ENCODE data around the gene TMEM132A.

Gene TMEM132A, protein sequence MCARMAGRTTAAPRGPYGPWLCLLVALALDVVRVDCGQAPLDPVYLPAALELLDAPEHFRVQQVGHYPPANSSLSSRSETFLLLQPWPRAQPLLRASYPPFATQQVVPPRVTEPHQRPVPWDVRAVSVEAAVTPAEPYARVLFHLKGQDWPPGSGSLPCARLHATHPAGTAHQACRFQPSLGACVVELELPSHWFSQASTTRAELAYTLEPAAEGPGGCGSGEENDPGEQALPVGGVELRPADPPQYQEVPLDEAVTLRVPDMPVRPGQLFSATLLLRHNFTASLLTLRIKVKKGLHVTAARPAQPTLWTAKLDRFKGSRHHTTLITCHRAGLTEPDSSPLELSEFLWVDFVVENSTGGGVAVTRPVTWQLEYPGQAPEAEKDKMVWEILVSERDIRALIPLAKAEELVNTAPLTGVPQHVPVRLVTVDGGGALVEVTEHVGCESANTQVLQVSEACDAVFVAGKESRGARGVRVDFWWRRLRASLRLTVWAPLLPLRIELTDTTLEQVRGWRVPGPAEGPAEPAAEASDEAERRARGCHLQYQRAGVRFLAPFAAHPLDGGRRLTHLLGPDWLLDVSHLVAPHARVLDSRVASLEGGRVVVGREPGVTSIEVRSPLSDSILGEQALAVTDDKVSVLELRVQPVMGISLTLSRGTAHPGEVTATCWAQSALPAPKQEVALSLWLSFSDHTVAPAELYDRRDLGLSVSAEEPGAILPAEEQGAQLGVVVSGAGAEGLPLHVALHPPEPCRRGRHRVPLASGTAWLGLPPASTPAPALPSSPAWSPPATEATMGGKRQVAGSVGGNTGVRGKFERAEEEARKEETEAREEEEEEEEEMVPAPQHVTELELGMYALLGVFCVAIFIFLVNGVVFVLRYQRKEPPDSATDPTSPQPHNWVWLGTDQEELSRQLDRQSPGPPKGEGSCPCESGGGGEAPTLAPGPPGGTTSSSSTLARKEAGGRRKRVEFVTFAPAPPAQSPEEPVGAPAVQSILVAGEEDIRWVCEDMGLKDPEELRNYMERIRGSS

GRCh38 chr11:60924110-60924905 is at the start of gene TMEM132A:
Gene TMEM132A (plus strand): TSS chr11:60924460. CDS start chr11:60924634, 174 bp downstream.
- DNase-seq, result no peak

- DNase-seq, result no peak
Observed at GRCh38 chr11:60875366-60876167, 48.7 kb upstream of the TMEM132A start.

GRCh38 chr11:60876168-60876485 is 48.1 kb upstream of the TMEM132A start:
- DNase-seq, result no peak

- no peak for DNase-seq
Observed at GRCh38 chr11:60878245-60879101, 45.8 kb upstream of the TMEM132A start.

GRCh38 chr11:60879104-60879503 is 45.2 kb upstream of the TMEM132A start:
- no peak for DNase-seq

DNA sequence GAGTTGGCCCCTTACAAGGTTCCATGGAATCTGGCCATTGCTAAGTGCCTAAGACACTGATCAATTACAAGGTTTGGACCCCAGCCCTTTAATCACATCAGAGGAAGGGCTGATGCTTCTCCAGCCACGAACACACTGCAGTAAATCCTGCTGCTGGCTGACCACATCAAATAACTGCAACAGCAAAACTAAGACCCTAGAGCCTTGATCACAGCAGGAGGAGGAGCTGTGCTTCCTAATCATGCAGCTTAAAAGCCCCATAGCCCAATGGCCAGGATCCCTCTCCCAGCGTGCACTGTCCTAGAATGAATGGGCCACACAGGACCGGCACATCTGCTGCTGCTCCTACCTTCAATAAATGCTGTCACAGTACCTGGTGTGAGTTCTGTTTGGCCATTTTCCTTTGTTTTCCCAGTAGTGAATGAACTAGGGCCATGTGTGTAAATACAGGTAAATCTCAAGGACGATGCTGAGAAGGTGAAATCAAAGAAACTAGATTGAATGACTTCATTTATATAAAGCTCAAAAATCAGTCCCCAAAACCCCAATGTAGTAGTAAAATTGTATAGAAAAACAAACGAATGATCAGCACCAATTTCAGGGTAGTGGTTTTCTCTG is 44.2 kb upstream of the TMEM132A start:
- no peak for DNase-seq

GRCh38 chr11:60880643-60881282 is 43.5 kb upstream of the TMEM132A start:
- no peak for DNase-seq

DNA sequence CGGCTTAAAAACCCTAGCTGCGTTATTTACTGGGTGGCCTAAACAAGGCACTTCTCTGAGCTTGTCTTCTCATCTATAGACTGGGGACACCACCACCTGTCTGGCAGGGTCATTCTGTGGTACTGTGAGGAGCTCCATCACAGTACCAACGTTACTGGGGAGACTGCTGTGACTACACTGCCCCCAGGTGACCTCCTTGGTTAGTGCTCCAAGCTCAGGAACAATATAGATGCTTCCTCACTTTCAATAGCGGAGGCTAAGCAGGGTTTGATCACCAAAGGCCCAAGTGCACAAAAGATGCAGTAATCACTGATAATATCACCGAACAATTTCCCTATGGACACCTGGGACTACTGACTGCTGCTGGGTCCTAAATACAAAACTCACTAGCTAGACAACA is 36.7 kb upstream of the TMEM132A start:
- peak; percentile 32 for DNase-seq

DNA sequence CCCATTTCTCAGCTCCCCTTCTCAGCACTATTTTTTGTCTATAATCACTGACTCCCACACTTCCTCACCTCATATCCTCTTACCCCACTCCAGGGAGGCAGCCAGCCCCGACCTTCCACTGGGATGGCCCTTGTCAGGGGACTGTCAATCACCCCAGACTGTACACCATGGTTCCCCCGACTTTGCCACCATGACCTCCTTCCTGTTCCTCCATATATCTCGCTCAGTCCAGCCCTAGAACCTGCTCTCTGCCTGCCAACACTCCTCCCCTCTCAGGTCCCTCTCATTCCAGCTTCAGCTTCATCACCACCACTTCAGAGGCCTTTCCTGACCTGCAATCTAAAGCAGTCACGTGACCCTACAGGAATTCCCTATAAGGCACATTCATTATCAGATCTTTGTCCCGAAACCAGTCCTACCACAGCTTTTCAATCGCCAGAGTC is 34.4 kb upstream of the TMEM132A start:
- no peak for DNase-seq

- DNase-seq, result no peak
Observed at GRCh38 chr11:60890696-60891095, 33.6 kb upstream of the TMEM132A start.

DNA sequence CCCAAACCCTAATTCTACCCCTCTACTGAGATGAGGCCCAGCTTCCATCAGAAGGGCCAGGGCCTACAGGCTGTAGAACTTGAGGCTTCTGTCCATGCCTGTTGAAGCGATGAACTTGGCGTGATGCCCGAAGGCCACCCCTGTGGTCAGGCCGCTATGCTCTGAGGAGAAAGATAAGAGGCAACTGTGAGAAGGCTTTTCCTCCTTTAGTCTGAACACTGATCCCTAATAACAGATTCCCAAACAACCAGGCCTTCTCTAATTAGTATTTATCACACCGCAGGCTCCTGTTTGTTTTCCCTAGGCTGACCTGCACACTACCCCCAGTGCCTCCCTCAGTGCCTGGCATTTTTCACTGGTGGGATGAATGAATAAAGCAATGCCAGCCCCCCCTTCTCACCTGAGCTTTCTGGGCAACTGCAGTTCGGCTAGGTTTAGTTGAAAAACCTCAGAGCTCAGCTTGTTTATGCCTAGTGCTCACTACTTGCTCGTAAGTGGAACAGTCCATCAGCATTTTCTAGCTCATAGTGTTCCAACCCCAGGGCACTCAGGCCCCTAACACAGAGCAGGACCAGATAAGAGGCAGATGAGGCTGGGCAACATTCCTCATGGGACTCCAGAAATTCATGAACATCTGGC is 33.0 kb upstream of the TMEM132A start:
- DNase-seq, result no peak

- DNase-seq, result no peak
Observed at GRCh38 chr11:60895687-60896086, 28.6 kb upstream of the TMEM132A start.

GRCh38 chr11:60897496-60897895 is 26.8 kb upstream of the TMEM132A start:
- no peak for DNase-seq

GRCh38 chr11:60899046-60899936 is 25.0 kb upstream of the TMEM132A start:
- no peak for DNase-seq

DNA sequence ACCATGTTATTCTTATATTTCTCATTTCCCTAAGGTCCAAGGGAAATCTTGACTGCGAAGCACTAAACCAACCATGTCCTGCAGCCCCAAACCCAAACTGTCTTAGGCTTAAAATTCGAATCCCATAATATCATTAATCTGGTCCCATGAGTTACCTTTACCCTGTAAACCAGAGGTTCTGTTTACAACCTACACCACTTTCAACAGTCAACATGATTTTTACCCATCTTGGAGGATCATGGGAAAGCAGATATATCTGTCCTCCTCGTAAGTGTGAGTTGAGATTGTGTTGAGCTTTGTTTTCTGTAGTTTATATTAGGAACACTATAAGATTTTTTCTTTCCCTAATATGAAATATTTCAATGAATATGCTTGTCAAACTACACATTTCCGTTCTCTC is 24.3 kb upstream of the TMEM132A start:
- no peak for DNase-seq

- no peak for DNase-seq
Observed at GRCh38 chr11:60900673-60901404, 23.4 kb upstream of the TMEM132A start.

DNA sequence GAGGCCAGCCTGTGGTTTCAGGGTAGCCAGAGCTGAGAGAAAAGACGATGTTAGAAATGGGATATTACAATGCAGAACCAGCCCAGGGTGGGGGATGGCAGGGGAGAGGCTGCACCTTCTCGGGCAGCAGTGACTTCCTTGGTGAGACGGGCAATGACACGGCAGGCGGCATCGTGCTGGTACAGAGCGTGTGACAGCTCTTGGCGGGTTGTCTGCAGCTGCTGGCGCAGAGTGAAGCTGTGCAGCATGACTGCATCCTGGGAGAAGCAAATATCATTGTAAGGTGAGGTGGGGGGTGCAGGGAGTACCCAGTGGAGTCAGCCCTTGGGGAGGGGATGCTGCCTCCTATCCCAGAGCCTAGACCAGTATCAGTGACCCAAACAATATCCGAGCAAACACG is 21.6 kb upstream of the TMEM132A start:
- no peak for DNase-seq

GRCh38 chr11:60905047-60905446 is 19.2 kb upstream of the TMEM132A start:
- DNase-seq, result no peak

Data from GF-D8 (cell line).